Endothelial cell of umbilical vein (primary cell): ENCODE data around the gene ZNF831. TPM values are rescaled to one million over a fixed set of nuclear protein-coding genes. Genes with fewer than 3 reads are reported as not detected.

Experiments
- BruUV-seq: library from RNA; stranded (reverse); fragments of 400-500 nt; replicated peaks from 2 replicates; lab custom pipeline; 2021; lab: Mats Ljungman, UMichigan
- CTCF ChIA-PET: fragments of 300-600, 350-600 bp; sonication (Branson Sonifier 250); formaldehyde crosslinking; loops from one replicate; lab custom pipeline; 2021; ENCODE audit warnings: antibody characterized with exemption, inconsistent platforms; lab: Charles Lee
- POLR2A ChIA-PET: fragments of 300-600, 350-600 bp; sonication (Branson Sonifier 250); formaldehyde crosslinking; loops from one replicate; lab custom pipeline; 2021; ENCODE audit warnings: antibody characterized with exemption, inconsistent platforms; lab: Charles Lee
- DNase-seq: peaks from one replicate; pipeline ENCODE4 v3.0.0-alpha.2; 2011; ENCODE audit warnings: low read depth, low spot score
- FAIRE-seq: peaks from 2 replicates; lab custom pipeline; 2011; peaks lifted over from hg19 to GRCh38; lab: Jason Lieb, UNC
- H2AFZ ChIP-seq: 2 replicates; pipeline ENCODE4 v1.6.0; 2012; ENCODE audit warnings: low read depth, low read length, control low read depth, inconsistent platforms
- H3K27ac ChIP-seq: 2 replicates; pipeline ENCODE4 v1.5.1; 2011; ENCODE audit warnings: low read depth, mild to moderate bottlenecking, control low read depth, low read length, moderate library complexity; ENCODE audit not compliant: insufficient read depth
- H3K27me3 ChIP-seq, 2 experiments: 2 replicates each; pipeline versions ENCODE4 v1.6.0 to v1.6.1; 2011; ENCODE audit warnings: low read length in 2 of 2, mixed read lengths in 1 of 2; ENCODE audit not compliant: control insufficient read depth in 2 of 2, insufficient read depth in 2 of 2
- H3K36me3 ChIP-seq, 2 experiments: 2 replicates in 1 of 2; 3 replicates in 1 of 2; pipeline ENCODE4 v1.5.1; 2011; ENCODE audit warnings: low read length in 2 of 2, mild to moderate bottlenecking in 1 of 2, moderate library complexity in 1 of 2; ENCODE audit not compliant: control insufficient read depth in 2 of 2, insufficient read depth in 2 of 2; ENCODE audit errors: extremely low read depth in 1 of 2
- H3K4me1 ChIP-seq: 3 replicates; pipeline ENCODE4 v1.5.1; 2011; ENCODE audit warnings: mild to moderate bottlenecking, low read length; ENCODE audit not compliant: control insufficient read depth, insufficient read depth; ENCODE audit errors: extremely low read depth
- H3K4me2 ChIP-seq: 2 replicates; pipeline ENCODE4 v1.6.1; 2011; ENCODE audit warnings: low read length, control low read depth, mixed read lengths; ENCODE audit not compliant: insufficient read depth
- H3K4me3 ChIP-seq, 3 experiments: fragments of 200-600 bp in 1 of 3; sonication (generic), shearing (Covaris generic) in 1 of 3; replicated peaks in 1 of 3; 2 replicates each; pipeline ENCODE4 v1.5.1; 2011 to 2016; ENCODE audit warnings: control low read depth in 3 of 3, low read length in 3 of 3, mild to moderate bottlenecking in 2 of 3, inconsistent platforms in 1 of 3, low read depth in 1 of 3, moderate library complexity in 1 of 3; ENCODE audit not compliant: insufficient read depth in 1 of 3
- H3K79me2 ChIP-seq: 2 replicates; pipeline ENCODE4 v1.6.0; 2012; ENCODE audit warnings: low read length, inconsistent platforms; ENCODE audit not compliant: control insufficient read depth, insufficient read depth
- H3K9ac ChIP-seq: replicated peaks from 2 replicates; pipeline ENCODE3; 2011; ENCODE audit warnings: low read length, control low read depth; ENCODE audit not compliant: insufficient read depth; ENCODE audit errors: extremely low read depth
- H3K9me1 ChIP-seq: replicated peaks from 3 replicates; pipeline ENCODE4 v1.6.0; 2011; ENCODE audit warnings: mild to moderate bottlenecking, low read length; ENCODE audit not compliant: control insufficient read depth, insufficient read depth; ENCODE audit errors: extremely low read depth
- H3K9me3 ChIP-seq: replicated peaks from 2 replicates; pipeline ENCODE4 v1.5.1; 2012; ENCODE audit warnings: low read length, inconsistent platforms; ENCODE audit not compliant: control insufficient read depth, insufficient read depth
- H4K20me1 ChIP-seq: replicated peaks from 2 replicates; pipeline ENCODE3; 2011; ENCODE audit warnings: mild to moderate bottlenecking, low read length; ENCODE audit not compliant: control insufficient read depth, insufficient read depth; ENCODE audit errors: extremely low read depth
- EZH2 ChIP-seq: IDR thresholded peaks from 2 replicates; pipeline ENCODE4 v1.6.1; 2012; ENCODE audit warnings: borderline replicate concordance, low read depth, mild to moderate bottlenecking, moderate library complexity, low read length, inconsistent platforms; ENCODE audit not compliant: severe bottlenecking
- GATA2 ChIP-seq: IDR thresholded peaks from 2 replicates; pipeline ENCODE4 v1.7.0; 2011; ENCODE audit warnings: low read depth, mild to moderate bottlenecking, moderate library complexity, mixed read lengths, low read length; ENCODE audit not compliant: insufficient read length, insufficient read depth
- JUN ChIP-seq: IDR thresholded peaks from 2 replicates; pipeline ENCODE4 v1.6.1; 2011; ENCODE audit warnings: borderline replicate concordance, low read depth; ENCODE audit not compliant: insufficient read length, insufficient read depth
- MAX ChIP-seq: IDR thresholded peaks from 2 replicates; pipeline ENCODE4 v1.6.1; 2011; ENCODE audit not compliant: insufficient read depth, insufficient read length
- MYC ChIP-seq: IDR thresholded peaks from one replicate; pipeline ENCODE4 v1.6.1; 2011; ENCODE audit warnings: mild to moderate bottlenecking, low read depth, low read length
- POLR2AphosphoS5 ChIP-seq: IDR thresholded peaks from 2 replicates; pipeline ENCODE4 v1.6.1; 2012; ENCODE audit warnings: low read depth, mild to moderate bottlenecking, control low read depth, low read length, moderate library complexity; ENCODE audit not compliant: insufficient read depth
- dilution Hi-C: fragments of 300-500 bp; cut with MboI; formaldehyde crosslinking; loops from one replicate; pipeline ENCODE4 v1.15.0; 2019; ENCODE audit warnings: low sequenced_read_pairs; ENCODE audit not compliant: extremely low pct_ligation_motif_present
- intact Hi-C: fragments of 100-400 bp; cut with micrococcal nuclease; formaldehyde crosslinking; loops from one replicate; pipeline ENCODE4 v1.10.0; 2022
- polyA plus RNA-seq, 4 experiments: library from polyadenylated mRNA; depleted of rRNA in 3 of 4; stranded (reverse) in 3 of 4; unstranded in 1 of 4; fragments of >200 nt; gene quantifications; 2 replicates each; pipeline versions ENCODE4 v1.2.1 to v1.2.3, GENCODE V29; 2011 to 2012; ENCODE audit warnings: missing spikeins in 1 of 4
- total RNA-seq: library from RNA; stranded (reverse); gene quantifications from 2 replicates; pipeline ENCODE4 v1.2.3, GENCODE V29; 2021
- TF ChIP-seq, protein P1 (sequence below), 2 donors: IDR thresholded peaks; 1 replicate in 1 of 2; 2 replicates in 1 of 2; pipeline ENCODE4 v1.5.1; 2011; ENCODE audit warnings: low read length in 2 of 2, mild to moderate bottlenecking in 2 of 2, moderate library complexity in 2 of 2, control low read depth in 1 of 2, inconsistent platforms in 1 of 2, low read depth in 1 of 2; ENCODE audit not compliant: insufficient read depth in 1 of 2; ENCODE audit errors: extremely low read depth in 1 of 2

ZNF831 gene
- total and polyA plus RNA-seq, 2 donors (not counting 3 experiments of a cell fraction or from before 2014, with no cell fraction given), result not detected

- Histone ChIP-seq H3K4me1 (peaks cover 7% of the 10 kb centered on the region), H3K9me1 (no peaks in the 10 kb centered on the region), H3K27ac (no peak overlapping the region), H4K20me1 (no peaks in the 10 kb centered on the region), H3K9me3 (no peaks in the 10 kb centered on the region), H3K4me3 (no peak overlapping the region), H3K9ac (no peak overlapping the region), H3K36me3 (no peaks in the 10 kb centered on the region), H3K79me2 (no peaks in the 10 kb centered on the region), H3K27me3 (peaks cover 20% of the 10 kb centered on the region in 2 experiments), H2AFZ (no peak overlapping the region), H3K4me2 (no peak overlapping the region)
- dilution Hi-C loops, result no loop called here
- no TSS peak for BruUV-seq
- no peak for DNase-seq
- ChIA-PET POLR2A (no interaction called here), CTCF (interaction anchor here (1.4 to 5.8 kb wide), 6 partner anchors 10 to 356 kb away, joined by 8 to 127 read pairs (median 20); no protein-coding TSS in a partner anchor)
- intact Hi-C loops, result loop anchor here (10.0 kb wide), 4 partner anchors 182 to 988 kb away; partner anchors contain the start of gene NELFCD
- no peak for TF ChIP-seq POLR2AphosphoS5
- no peak for TF ChIP-seq GATA2
- no peak for TF ChIP-seq JUN
- no peak for TF ChIP-seq MYC
- TF ChIP-seq MAX, result no peak
- TF ChIP-seq EZH2, result peak; percentile 67
- TF ChIP-seq, protein P1, sequence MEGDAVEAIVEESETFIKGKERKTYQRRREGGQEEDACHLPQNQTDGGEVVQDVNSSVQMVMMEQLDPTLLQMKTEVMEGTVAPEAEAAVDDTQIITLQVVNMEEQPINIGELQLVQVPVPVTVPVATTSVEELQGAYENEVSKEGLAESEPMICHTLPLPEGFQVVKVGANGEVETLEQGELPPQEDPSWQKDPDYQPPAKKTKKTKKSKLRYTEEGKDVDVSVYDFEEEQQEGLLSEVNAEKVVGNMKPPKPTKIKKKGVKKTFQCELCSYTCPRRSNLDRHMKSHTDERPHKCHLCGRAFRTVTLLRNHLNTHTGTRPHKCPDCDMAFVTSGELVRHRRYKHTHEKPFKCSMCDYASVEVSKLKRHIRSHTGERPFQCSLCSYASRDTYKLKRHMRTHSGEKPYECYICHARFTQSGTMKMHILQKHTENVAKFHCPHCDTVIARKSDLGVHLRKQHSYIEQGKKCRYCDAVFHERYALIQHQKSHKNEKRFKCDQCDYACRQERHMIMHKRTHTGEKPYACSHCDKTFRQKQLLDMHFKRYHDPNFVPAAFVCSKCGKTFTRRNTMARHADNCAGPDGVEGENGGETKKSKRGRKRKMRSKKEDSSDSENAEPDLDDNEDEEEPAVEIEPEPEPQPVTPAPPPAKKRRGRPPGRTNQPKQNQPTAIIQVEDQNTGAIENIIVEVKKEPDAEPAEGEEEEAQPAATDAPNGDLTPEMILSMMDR (IDR thresholded peaks at IDR 0.05; ENCODE audit: extremely low read depth in 1 of 2, insufficient read depth in 1 of 2, low read depth in 1 of 2, low read length in 2 of 2), result no peak
- FAIRE-seq, result no peak
Observed at GRCh38 chr20:59223182-59223601, 59.6 kb downstream of the ZNF831 start.
